GF-D8 (cell line): ENCODE measurements around the gene NR1I3.
A peak's percentile ranks its signal among the peaks of the same experiment; 100 is the strongest.
"Not testable (repeated sequence)": the region's sequence is repeated elsewhere in the genome, so short reads cannot be mapped to it uniquely, and the experiment has no call there.

Experiments used
- DNase-seq: peaks from one replicate; lab custom pipeline; 2025; lab: John Stamatoyannopoulos, UW

NR1I3 gene

GRCh38 chr1:161238039-161238473, at the start of gene NR1I3:
TSS of gene NR1I3 (minus strand) at chr1:161238203. CDS start at chr1:161236565, 1,638 bp downstream.
- no peak for DNase-seq

- no peak for DNase-seq
Observed at GRCh38 chr1:161287482-161288054, 49.6 kb upstream of the NR1I3 start.

GRCh38 chr1:161285521-161285920, 47.5 kb upstream of the NR1I3 start:
- no peak for DNase-seq

GRCh38 chr1:161285113-161285512, 47.1 kb upstream of the NR1I3 start:
- DNase-seq: no peak

- DNase-seq: no peak
Observed at GRCh38 chr1:161282991-161283390, 45.0 kb upstream of the NR1I3 start.

- no peak for DNase-seq
Observed at GRCh38 chr1:161274874-161275273, 36.9 kb upstream of the NR1I3 start.

GRCh38 chr1:161273402-161273801, 35.4 kb upstream of the NR1I3 start:
- DNase-seq: no peak

GRCh38 chr1:161267321-161267720, 29.3 kb upstream of the NR1I3 start:
- DNase-seq: peak; percentile 6

- DNase-seq: no peak
Observed at GRCh38 chr1:161266836-161267235, 28.8 kb upstream of the NR1I3 start.

- DNase-seq: no peak
Observed at GRCh38 chr1:161266202-161266601, 28.2 kb upstream of the NR1I3 start.

- DNase-seq: no peak
Observed at GRCh38 chr1:161265305-161265704, 27.3 kb upstream of the NR1I3 start.

GRCh38 chr1:161261261-161262235, 23.5 kb upstream of the NR1I3 start:
- DNase-seq: no peak

GRCh38 chr1:161260376-161261260, 22.6 kb upstream of the NR1I3 start:
- DNase-seq: no peak

GRCh38 chr1:161259765-161260164, 21.8 kb upstream of the NR1I3 start:
- DNase-seq: no peak

- no peak for DNase-seq
Observed at GRCh38 chr1:161259345-161259702, 21.3 kb upstream of the NR1I3 start.

- no peak for DNase-seq
Observed at GRCh38 chr1:161258439-161259344, 20.7 kb upstream of the NR1I3 start, which contains the start of gene PCP4L1. TSS of gene PCP4L1 (plus strand) at chr1:161258745. CDS start at chr1:161258975, 230 bp downstream.

GRCh38 chr1:161257109-161257508, 19.1 kb upstream of the NR1I3 start:
- DNase-seq: not testable (repeated sequence)

- DNase-seq: not testable (repeated sequence)
Observed at GRCh38 chr1:161255955-161256520, 18.0 kb upstream of the NR1I3 start.

- DNase-seq: not testable (repeated sequence)
Observed at GRCh38 chr1:161255302-161255701, 17.3 kb upstream of the NR1I3 start.

GRCh38 chr1:161251579-161251978, 13.6 kb upstream of the NR1I3 start:
- no peak for DNase-seq

- DNase-seq: no peak
Observed at GRCh38 chr1:161250829-161251228, 12.8 kb upstream of the NR1I3 start.
